ENCODE measurements around the gene HYDIN.

Gene HYDIN

GRCh38 chr16:70781800-70782199 is 448.7 kb downstream of the HYDIN start:
- DNase-seq = no peak

- no peak for DNase-seq
Measured at GRCh38 chr16:70780546-70780945, 450.0 kb downstream of the HYDIN start.

- DNase-seq = no peak
Measured at GRCh38 chr16:70779361-70779760, 451.2 kb downstream of the HYDIN start.

- DNase-seq = no peak
Measured at GRCh38 chr16:70778901-70779309, 451.6 kb downstream of the HYDIN start.

- DNase-seq = no peak
Measured at GRCh38 chr16:70777973-70778406, 452.5 kb downstream of the HYDIN start.

- no peak for DNase-seq
Measured at GRCh38 chr16:70777496-70777895, 453.0 kb downstream of the HYDIN start.

- DNase-seq = no peak
Measured at GRCh38 chr16:70775399-70775798, 455.1 kb downstream of the HYDIN start.

GRCh38 chr16:70774261-70774660 is 456.3 kb downstream of the HYDIN start:
- DNase-seq = no peak

- DNase-seq = no peak
Measured at GRCh38 chr16:70772493-70772892, 458.0 kb downstream of the HYDIN start.

- DNase-seq = peak; percentile 68
Measured at GRCh38 chr16:70770626-70771552, 459.6 kb downstream of the HYDIN start.

GRCh38 chr16:70770291-70770625 is 460.3 kb downstream of the HYDIN start:
- no peak for DNase-seq

GRCh38 chr16:70769761-70770160 is 460.8 kb downstream of the HYDIN start:
- no peak for DNase-seq

- DNase-seq = no peak
Measured at GRCh38 chr16:70769131-70769530, 461.4 kb downstream of the HYDIN start.

- DNase-seq = no peak
Measured at GRCh38 chr16:70768203-70768580, 462.3 kb downstream of the HYDIN start.

- DNase-seq = no peak
Measured at GRCh38 chr16:70767377-70768202, 462.9 kb downstream of the HYDIN start.

GRCh38 chr16:70766658-70767057 is 463.9 kb downstream of the HYDIN start:
- no peak for DNase-seq

GRCh38 chr16:70766176-70766575 is 464.3 kb downstream of the HYDIN start:
- no peak for DNase-seq

- DNase-seq = no peak
Measured at GRCh38 chr16:70765491-70765890, 465.0 kb downstream of the HYDIN start.

- DNase-seq = no peak
Measured at GRCh38 chr16:70764632-70765031, 465.9 kb downstream of the HYDIN start.

GRCh38 chr16:70760221-70760620 is 470.3 kb downstream of the HYDIN start:
- no peak for DNase-seq

- DNase-seq = no peak
Measured at GRCh38 chr16:70759666-70760065, 470.9 kb downstream of the HYDIN start.

GRCh38 chr16:70758786-70759185 is 471.7 kb downstream of the HYDIN start:
- no peak for DNase-seq
